Right lobe of liver (tissue), 4 donors: ENCODE data around the gene EML6.

Source experiments
- CTCF ChIP-seq, 4 donors: fragments of 200-600 bp in 3 of 4; fragments of 450-650 bp in 1 of 4; IDR thresholded peaks; one replicate each; pipeline versions ENCODE4 v1.5.1 to v1.8.0; 2016 to 2022; ENCODE audit warnings: antibody characterized with exemption in 4 of 4, mild to moderate bottlenecking in 2 of 4
- POLR2A ChIP-seq: fragments of 450-650 bp; IDR thresholded peaks from one replicate; pipeline ENCODE4 v1.6.1; 2017; ENCODE audit warnings: antibody characterized with exemption, mild to moderate bottlenecking
- donor health status: DM: no; HTN: no; CAD: no.
- donor health status: DM: no; HTN: no; CAD: no.
- donor health status: DM: no; HTN: yes; CAD: no.

- no peak for TF ChIP-seq POLR2A
- no peak for TF ChIP-seq CTCF (IDR thresholded peaks at IDR 0.05)
Observed at GRCh38 chr2:54681416-54681815, 42.0 kb upstream of the EML6 start.
